WTC11 (cell line): ENCODE data around the gene CNDP2. TPM values are rescaled to one million over a fixed set of nuclear protein-coding genes. Genes with fewer than 3 reads are reported as not detected.

Source experiments
- ATAC-seq: fragments of 200-7000 bp; cut with Tn5 transposase; 2 replicates; pipeline ENCODE4 v1.10.0; 2021; ENCODE audit warnings: mild to moderate bottlenecking, moderate library complexity
- CTCF ChIA-PET: fragments of 300-600 bp; sonication (Branson Sonifier 250); formaldehyde crosslinking; loops from one replicate; lab custom pipeline; 2021; ENCODE audit warnings: antibody characterized with exemption; lab: Charles Lee
- POLR2A ChIA-PET: fragments of 350-600 bp; sonication (Branson Sonifier 250); formaldehyde crosslinking; loops from one replicate; lab custom pipeline; 2021; ENCODE audit warnings: antibody characterized with exemption; lab: Charles Lee
- DNase-seq: peaks from one replicate; pipeline ENCODE4 v3.0.0; 2021; ENCODE audit warnings: low spot score
- H3K27ac Mint-ChIP-seq: 2 replicates; pipeline ENCODE4 v1.8.0; 2021; ENCODE audit warnings: mixed read lengths
- H3K27me3 Mint-ChIP-seq: 2 replicates; pipeline ENCODE4 v1.8.0; 2021; ENCODE audit warnings: low read depth, mild to moderate bottlenecking, moderate library complexity, mixed read lengths
- H3K36me3 Mint-ChIP-seq: 2 replicates; pipeline ENCODE4 v1.8.0; 2021; ENCODE audit warnings: mixed read lengths
- H3K4me1 Mint-ChIP-seq: 2 replicates; pipeline ENCODE4 v1.8.0; 2022; ENCODE audit warnings: mixed read lengths
- H3K4me3 Mint-ChIP-seq: 2 replicates; pipeline ENCODE4 v1.8.0; 2021; ENCODE audit warnings: mild to moderate bottlenecking, moderate library complexity, mixed read lengths
- H3K9me3 Mint-ChIP-seq: 2 replicates; pipeline ENCODE4 v1.8.0; 2021; ENCODE audit warnings: mixed read lengths
- ATF1 ChIP-seq: sonication (generic); formaldehyde crosslinking; IDR thresholded peaks from 2 replicates; pipeline ENCODE4 v1.8.1; 2023; ENCODE audit warnings: mild to moderate bottlenecking, moderate library complexity, missing genetic modification reagents
- E2F4 ChIP-seq: sonication (generic); formaldehyde crosslinking; IDR thresholded peaks from 2 replicates; pipeline ENCODE4 v1.8.1; 2022; ENCODE audit warnings: low read depth, mild to moderate bottlenecking, moderate library complexity, missing genetic modification reagents, borderline replicate concordance
- FOXP4 ChIP-seq: sonication (generic); formaldehyde crosslinking; IDR thresholded peaks from 2 replicates; pipeline ENCODE4 v1.8.0; 2022; ENCODE audit warnings: mild to moderate bottlenecking, missing genetic modification reagents
- JAZF1 ChIP-seq: fragments of 250-450 bp; sonication (Bioruptor Pico); IDR thresholded peaks from 2 replicates; pipeline ENCODE4 v1.9.0; 2021; ENCODE audit warnings: moderate library complexity, mild to moderate bottlenecking, inconsistent platforms
- JUN ChIP-seq: sonication (generic); formaldehyde crosslinking; IDR thresholded peaks from 2 replicates; pipeline ENCODE4 v1.8.0; 2023; ENCODE audit warnings: mild to moderate bottlenecking, missing genetic modification reagents
- MAX ChIP-seq: sonication (generic); formaldehyde crosslinking; IDR thresholded peaks from 2 replicates; pipeline ENCODE4 v1.8.0; 2022; ENCODE audit warnings: mild to moderate bottlenecking, missing genetic modification reagents
- MLX ChIP-seq: sonication (generic); formaldehyde crosslinking; IDR thresholded peaks from 2 replicates; pipeline ENCODE4 v1.8.1; 2023; ENCODE audit warnings: mild to moderate bottlenecking, missing genetic modification reagents, moderate library complexity
- NR1H2 ChIP-seq: sonication (generic); formaldehyde crosslinking; IDR thresholded peaks from 2 replicates; pipeline ENCODE4 v1.9.0; 2021; ENCODE audit warnings: mild to moderate bottlenecking, moderate library complexity, missing genetic modification reagents
- RORB ChIP-seq: fragments of 250-450 bp; sonication (Bioruptor Pico); IDR thresholded peaks from 2 replicates; pipeline ENCODE4 v1.9.0; 2021; ENCODE audit warnings: mild to moderate bottlenecking
- SMAD3 ChIP-seq: sonication (generic); formaldehyde crosslinking; IDR thresholded peaks from 2 replicates; pipeline ENCODE4 v1.8.0; 2022; ENCODE audit warnings: missing genetic modification reagents, mild to moderate bottlenecking, borderline replicate concordance
- ZNF121 ChIP-seq: sonication (generic); formaldehyde crosslinking; IDR thresholded peaks from 2 replicates; pipeline ENCODE4 v1.8.0; 2023; ENCODE audit warnings: missing genetic modification reagents
- ZNF232 ChIP-seq: sonication (generic); formaldehyde crosslinking; IDR thresholded peaks from 2 replicates; pipeline ENCODE4 v1.8.0; 2022; ENCODE audit warnings: mild to moderate bottlenecking, missing genetic modification reagents
- total RNA-seq: library from RNA; stranded (reverse); gene quantifications from 3 replicates; pipeline ENCODE4 v1.2.3, GENCODE V29; 2021
- TF ChIP-seq, protein P1 (sequence below): sonication (generic); formaldehyde crosslinking; IDR thresholded peaks from 2 replicates; pipeline ENCODE4 v1.8.0; 2023; ENCODE audit warnings: mild to moderate bottlenecking, missing genetic modification reagents
- TF ChIP-seq, protein P2 (sequence below): sonication (generic); formaldehyde crosslinking; IDR thresholded peaks from 2 replicates; pipeline ENCODE4 v1.8.1; 2022; ENCODE audit warnings: mild to moderate bottlenecking, missing genetic modification reagents, moderate library complexity, borderline replicate concordance
- TF ChIP-seq, protein P3 (sequence below): sonication (generic); formaldehyde crosslinking; IDR thresholded peaks from 2 replicates; pipeline ENCODE4 v1.8.1; 2023; ENCODE audit warnings: mild to moderate bottlenecking, moderate library complexity, missing genetic modification reagents

CNDP2 gene
- total RNA-seq, 1 experiment from 2014 or later: 248 TPM

DNA sequence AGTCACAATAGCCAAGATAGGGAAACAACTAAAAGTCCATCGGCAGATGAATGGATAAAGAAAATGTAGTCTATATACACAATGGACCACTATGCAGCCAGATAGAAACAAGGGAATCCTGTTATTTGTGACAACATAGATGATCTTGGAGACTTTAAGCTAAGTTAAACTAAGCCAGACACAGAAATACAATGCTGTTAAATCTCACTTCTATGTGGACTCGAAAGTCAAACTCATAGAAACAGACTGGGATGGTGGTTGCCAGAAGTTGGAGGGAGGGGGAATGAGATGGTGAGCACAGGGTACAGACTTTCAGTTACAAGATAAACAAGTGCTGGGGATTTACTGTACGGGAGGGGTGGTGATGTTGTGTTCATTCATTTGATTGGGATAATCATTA is 32.8 kb downstream of the CNDP2 start (continued):
- TF ChIP-seq, protein P1, sequence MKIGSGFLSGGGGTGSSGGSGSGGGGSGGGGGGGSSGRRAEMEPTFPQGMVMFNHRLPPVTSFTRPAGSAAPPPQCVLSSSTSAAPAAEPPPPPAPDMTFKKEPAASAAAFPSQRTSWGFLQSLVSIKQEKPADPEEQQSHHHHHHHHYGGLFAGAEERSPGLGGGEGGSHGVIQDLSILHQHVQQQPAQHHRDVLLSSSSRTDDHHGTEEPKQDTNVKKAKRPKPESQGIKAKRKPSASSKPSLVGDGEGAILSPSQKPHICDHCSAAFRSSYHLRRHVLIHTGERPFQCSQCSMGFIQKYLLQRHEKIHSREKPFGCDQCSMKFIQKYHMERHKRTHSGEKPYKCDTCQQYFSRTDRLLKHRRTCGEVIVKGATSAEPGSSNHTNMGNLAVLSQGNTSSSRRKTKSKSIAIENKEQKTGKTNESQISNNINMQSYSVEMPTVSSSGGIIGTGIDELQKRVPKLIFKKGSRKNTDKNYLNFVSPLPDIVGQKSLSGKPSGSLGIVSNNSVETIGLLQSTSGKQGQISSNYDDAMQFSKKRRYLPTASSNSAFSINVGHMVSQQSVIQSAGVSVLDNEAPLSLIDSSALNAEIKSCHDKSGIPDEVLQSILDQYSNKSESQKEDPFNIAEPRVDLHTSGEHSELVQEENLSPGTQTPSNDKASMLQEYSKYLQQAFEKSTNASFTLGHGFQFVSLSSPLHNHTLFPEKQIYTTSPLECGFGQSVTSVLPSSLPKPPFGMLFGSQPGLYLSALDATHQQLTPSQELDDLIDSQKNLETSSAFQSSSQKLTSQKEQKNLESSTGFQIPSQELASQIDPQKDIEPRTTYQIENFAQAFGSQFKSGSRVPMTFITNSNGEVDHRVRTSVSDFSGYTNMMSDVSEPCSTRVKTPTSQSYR: no peak

GRCh38 chr18:74529378-74529777 is 33.2 kb downstream of the CNDP2 start:
- TF ChIP-seq JAZF1: no peak
- TF ChIP-seq NR1H2 (CRISPR knock-in tag): no peak
- TF ChIP-seq, protein P2, sequence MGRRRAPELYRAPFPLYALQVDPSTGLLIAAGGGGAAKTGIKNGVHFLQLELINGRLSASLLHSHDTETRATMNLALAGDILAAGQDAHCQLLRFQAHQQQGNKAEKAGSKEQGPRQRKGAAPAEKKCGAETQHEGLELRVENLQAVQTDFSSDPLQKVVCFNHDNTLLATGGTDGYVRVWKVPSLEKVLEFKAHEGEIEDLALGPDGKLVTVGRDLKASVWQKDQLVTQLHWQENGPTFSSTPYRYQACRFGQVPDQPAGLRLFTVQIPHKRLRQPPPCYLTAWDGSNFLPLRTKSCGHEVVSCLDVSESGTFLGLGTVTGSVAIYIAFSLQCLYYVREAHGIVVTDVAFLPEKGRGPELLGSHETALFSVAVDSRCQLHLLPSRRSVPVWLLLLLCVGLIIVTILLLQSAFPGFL (CRISPR knock-in tag): no peak
- no peak for TF ChIP-seq ATF1 (CRISPR knock-in tag)
- TF ChIP-seq SMAD3 (CRISPR knock-in tag): no peak
- TF ChIP-seq RORB: no peak
- TF ChIP-seq E2F4: no peak
- DNase-seq (no peak), ATAC-seq (no peak)
- Mint-ChIP-seq H3K27me3 (no peaks in the 10 kb centered on the region; the same call in 1 of the 2 replicates), H3K4me1 (no peaks in the 10 kb centered on the region), H3K27ac (no peak overlapping the region), H3K36me3 (0 out of 2 replicates have a peak, but pooled peaks cover 1% of the 10 kb centered on the region), H3K4me3 (no peak overlapping the region), H3K9me3 (peaks cover 6% of the 10 kb centered on the region; the same call in 1 of the 2 replicates)
- ChIA-PET POLR2A (no interaction called here), CTCF (no interaction called here)

GRCh38 chr18:74529811-74530583 is 33.8 kb downstream of the CNDP2 start:
- H3K36me3 Mint-ChIP-seq: no peaks in the 10 kb centered on the region
- no peak for DNase-seq
- TF ChIP-seq, protein P3, sequence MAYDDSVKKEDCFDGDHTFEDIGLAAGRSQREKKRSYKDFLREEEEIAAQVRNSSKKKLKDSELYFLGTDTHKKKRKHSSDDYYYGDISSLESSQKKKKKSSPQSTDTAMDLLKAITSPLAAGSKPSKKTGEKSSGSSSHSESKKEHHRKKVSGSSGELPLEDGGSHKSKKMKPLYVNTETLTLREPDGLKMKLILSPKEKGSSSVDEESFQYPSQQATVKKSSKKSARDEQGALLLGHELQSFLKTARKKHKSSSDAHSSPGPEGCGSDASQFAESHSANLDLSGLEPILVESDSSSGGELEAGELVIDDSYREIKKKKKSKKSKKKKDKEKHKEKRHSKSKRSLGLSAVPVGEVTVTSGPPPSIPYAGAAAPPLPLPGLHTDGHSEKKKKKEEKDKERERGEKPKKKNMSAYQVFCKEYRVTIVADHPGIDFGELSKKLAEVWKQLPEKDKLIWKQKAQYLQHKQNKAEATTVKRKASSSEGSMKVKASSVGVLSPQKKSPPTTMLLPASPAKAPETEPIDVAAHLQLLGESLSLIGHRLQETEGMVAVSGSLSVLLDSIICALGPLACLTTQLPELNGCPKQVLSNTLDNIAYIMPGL (CRISPR knock-in tag): no peak
- TF ChIP-seq ZNF121 (CRISPR knock-in tag) (no peak), MLX (CRISPR knock-in tag) (no peak), JUN (no peak), MAX (no peak), ZNF232 (CRISPR knock-in tag) (no peak), FOXP4 (CRISPR knock-in tag) (no peak)
- TF ChIP-seq, all 79 proteins: peak for 0
- Mint-ChIP-seq H3K27ac (no peak overlapping the region), H3K4me1 (0 out of 2 replicates have a peak, but pooled peaks cover 2% of the 10 kb centered on the region), H3K27me3 (no peaks in the 10 kb centered on the region; the same call in 1 of the 2 replicates), H3K4me3 (no peak overlapping the region), H3K9me3 (peaks cover 5% of the 10 kb centered on the region; the same call in 1 of the 2 replicates)
- ChIA-PET CTCF (interaction anchor here (2.5 kb wide), 1 partner anchor 22 kb away, joined by 14 read pairs; no protein-coding TSS in a partner anchor), POLR2A (no interaction called here)
- no peak for ATAC-seq
